ENCODE measurements around the gene FHOD1. TPM values are rescaled to one million over a fixed set of nuclear protein-coding genes. Genes with fewer than 3 reads are reported as not detected.
A peak's percentile ranks its signal among the peaks of the same experiment; 100 is the strongest.

Gene FHOD1
- total RNA-seq, 1 experiment from 2014 or later: 45.5 TPM

- Histone ChIP-seq H3F3A (ENCODE audit: low read length, unreplicated experiment) (no peaks in the 10 kb centered on the region), H3K9ac (ENCODE audit: low read length) (no peak overlapping the region), H3K9me2 (replicated peaks; ENCODE audit: low read length) (no peaks in the 10 kb centered on the region), H2AFZ (ENCODE audit: low read length) (no peak overlapping the region), H3K27ac (ENCODE audit: low read length) (no peak overlapping the region), H3K27me3 (ENCODE audit: low read length) (no peaks in the 10 kb centered on the region), H4K20me1 (ENCODE audit: low read length) (no peaks in the 10 kb centered on the region), H3K9me3 (ENCODE audit: low read length) (no peaks in the 10 kb centered on the region), H3K4me1 (ENCODE audit: insufficient read depth, low read length) (peaks cover 44% of the 10 kb centered on the region), H3K4me2 (ENCODE audit: low read length) (no peak overlapping the region), H3K4me3 (ENCODE audit: low read length) (no peak overlapping the region), H3K36me3 (ENCODE audit: low read depth, low read length) (no peaks in the 10 kb centered on the region), H3K79me2 (ENCODE audit: low read length) (peaks cover 38% of the 10 kb centered on the region)
- intact Hi-C loops (cut with micrococcal nuclease): no loop called here
- ATAC-seq: no peak
- CTCF ChIA-PET: no interaction called here
- BruUV-seq (replicated peaks): no TSS peak
- TF ChIP-seq, protein P1, sequence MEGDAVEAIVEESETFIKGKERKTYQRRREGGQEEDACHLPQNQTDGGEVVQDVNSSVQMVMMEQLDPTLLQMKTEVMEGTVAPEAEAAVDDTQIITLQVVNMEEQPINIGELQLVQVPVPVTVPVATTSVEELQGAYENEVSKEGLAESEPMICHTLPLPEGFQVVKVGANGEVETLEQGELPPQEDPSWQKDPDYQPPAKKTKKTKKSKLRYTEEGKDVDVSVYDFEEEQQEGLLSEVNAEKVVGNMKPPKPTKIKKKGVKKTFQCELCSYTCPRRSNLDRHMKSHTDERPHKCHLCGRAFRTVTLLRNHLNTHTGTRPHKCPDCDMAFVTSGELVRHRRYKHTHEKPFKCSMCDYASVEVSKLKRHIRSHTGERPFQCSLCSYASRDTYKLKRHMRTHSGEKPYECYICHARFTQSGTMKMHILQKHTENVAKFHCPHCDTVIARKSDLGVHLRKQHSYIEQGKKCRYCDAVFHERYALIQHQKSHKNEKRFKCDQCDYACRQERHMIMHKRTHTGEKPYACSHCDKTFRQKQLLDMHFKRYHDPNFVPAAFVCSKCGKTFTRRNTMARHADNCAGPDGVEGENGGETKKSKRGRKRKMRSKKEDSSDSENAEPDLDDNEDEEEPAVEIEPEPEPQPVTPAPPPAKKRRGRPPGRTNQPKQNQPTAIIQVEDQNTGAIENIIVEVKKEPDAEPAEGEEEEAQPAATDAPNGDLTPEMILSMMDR (conservative IDR thresholded peaks at IDR 0.05; ENCODE audit: low read depth, low read length): peak; percentile 38; the same call in 1 of the 2 replicates
- TF ChIP-seq EZH2phosphoT487 (IDR thresholded peaks at IDR 0.05; ENCODE audit: borderline replicate concordance, low read length) (no peak), EZH2 (IDR thresholded peaks at IDR 0.05; ENCODE audit: low read length, unreplicated experiment) (no peak)
- POLR2A ChIA-PET (ENCODE audit: unreplicated experiment): no interaction called here
- no peak for DNase-seq
These were observed 67.7 kb downstream of the FHOD1 start for GRCh38 chr16:67179421-67180080.

Small RNAs within 50 kb of the gene (microRNA-seq; reads per million reads assigned to microRNA genes)
- 68.9 reads per million, percentile 59 among the genes with 10 or more reads in this experiment for gene MIR328 (ENCODE audit: unreplicated experiment)

Other genes starting within 250 kb of the FHOD1 start
- 50.6 and 103 TPM in 2 replicates for gene CBFB, start 218.3 kb downstream of the FHOD1 start, total RNA-seq (2014; rRNA removed)
- gene PHAF1, start 137.5 kb downstream of the FHOD1 start, total RNA-seq (2014; rRNA removed): 12.4 and 18.8 TPM in 2 replicates
- 2.3 and 2.8 TPM in 2 replicates for gene B3GNT9, start 96.5 kb downstream of the FHOD1 start, total RNA-seq (2014; rRNA removed)
- gene TRADD, start 87.6 kb downstream of the FHOD1 start, total RNA-seq (2014; rRNA removed): 19.4 and 26.6 TPM in 2 replicates
- 8.7 and 13.1 TPM in 2 replicates for gene FBXL8, start 87.5 kb downstream of the FHOD1 start, total RNA-seq (2014; rRNA removed)
- gene HSF4, start 82.7 kb downstream of the FHOD1 start, total RNA-seq (2014; rRNA removed): 20.6 and 24.8 TPM in 2 replicates
- gene NOL3, start 76.9 kb downstream of the FHOD1 start, total RNA-seq (2014; rRNA removed): 64.5 and 91.6 TPM in 2 replicates
- 22.6 and 29.6 TPM in 2 replicates for gene MATCAP1, start 63.5 kb downstream of the FHOD1 start, total RNA-seq (2014; rRNA removed)
- gene EXOC3L1, start 57.3 kb downstream of the FHOD1 start, total RNA-seq (2014; rRNA removed): not detected in 2 replicates
- gene E2F4, start 55.3 kb downstream of the FHOD1 start, total RNA-seq (2014; rRNA removed): 86.2 and 107 TPM in 2 replicates
- gene ELMO3, start 48.4 kb downstream of the FHOD1 start, total RNA-seq (2014; rRNA removed): 1.6 and 2.2 TPM in 2 replicates
- gene TMEM208, start 20.4 kb downstream of the FHOD1 start, total RNA-seq (2014; rRNA removed): 35.4 and 36.6 TPM in 2 replicates
- gene SLC9A5, start 1.5 kb upstream of the FHOD1 start, total RNA-seq (2014; rRNA removed): 0.81 and 1.1 TPM in 2 replicates
- 8.9 and 15.6 TPM in 2 replicates for gene PLEKHG4, start 32.1 kb upstream of the FHOD1 start, total RNA-seq (2014; rRNA removed)
- gene KCTD19, start 79.3 kb upstream of the FHOD1 start, total RNA-seq (2014; rRNA removed): not detected in 2 replicates
- gene LRRC36, start 79.3 kb upstream of the FHOD1 start, total RNA-seq (2014; rRNA removed): 0.92 TPM in 1 of 2 replicates, not detected in the other
- gene TPPP3, start 146.0 kb upstream of the FHOD1 start, total RNA-seq (2014; rRNA removed): not detected in 2 replicates
- 4.8 and 5.1 TPM in 2 replicates for gene ZDHHC1, start 169.0 kb upstream of the FHOD1 start, total RNA-seq (2014; rRNA removed)
- 2.4 and 8.3 TPM in 2 replicates for gene HSD11B2, start 183.6 kb upstream of the FHOD1 start, total RNA-seq (2014; rRNA removed)
- 65.5 and 76.6 TPM in 2 replicates for gene ATP6V0D1, start 233.7 kb upstream of the FHOD1 start, total RNA-seq (2014; rRNA removed)
- gene AGRP, start 236.1 kb upstream of the FHOD1 start, total RNA-seq (2014; rRNA removed): not detected in 2 replicates